GM12892 (cell line): ENCODE data around the gene SYNE1.

Source experiments
- POLR2A ChIP-seq: IDR thresholded peaks from 2 replicates; pipeline ENCODE4 v1.6.1; 2011; ENCODE audit warnings: low read depth, low read length, control low read depth
- POLR2AphosphoS5 ChIP-seq: IDR thresholded peaks from 2 replicates; pipeline ENCODE4 v1.6.1; 2011; ENCODE audit warnings: low read depth, low read length, control low read depth
- TAF1 ChIP-seq: IDR thresholded peaks from 2 replicates; pipeline ENCODE4 v1.6.1; 2011; ENCODE audit warnings: low read depth, mild to moderate bottlenecking, control low read depth, low read length, borderline replicate concordance

DNA sequence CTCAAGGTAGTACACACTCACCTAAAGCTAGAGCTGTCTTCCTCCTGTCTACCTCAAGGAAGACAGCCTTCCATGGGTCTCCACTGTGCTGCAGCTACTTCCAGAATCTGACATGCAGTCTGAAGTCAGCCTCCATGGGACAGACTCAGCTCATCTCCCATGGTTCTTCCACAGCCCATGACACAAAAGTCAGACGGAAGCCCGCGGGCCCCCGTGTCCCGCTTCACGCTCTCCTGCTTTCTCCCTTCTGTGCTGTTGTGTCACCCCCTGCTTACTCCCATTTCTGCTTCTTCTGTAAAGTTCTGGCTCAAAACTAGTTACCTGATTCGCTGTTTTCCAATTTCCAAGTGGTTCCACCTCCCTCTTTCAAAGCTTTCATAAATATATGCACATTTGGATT lies 184.5 kb downstream of the SYNE1 start:
- no peak for TF ChIP-seq POLR2AphosphoS5
- TF ChIP-seq POLR2A: no peak
- TF ChIP-seq TAF1: no peak
